NT2/D1 (cell line): ENCODE measurements around the gene AMH.

Experiments used
- YY1 ChIP-seq: IDR thresholded peaks from 2 replicates; pipeline ENCODE4 v1.6.1; 2011; ENCODE audit not compliant: insufficient read length, insufficient read depth
- ZNF274 ChIP-seq: IDR thresholded peaks from 2 replicates; pipeline ENCODE4 v1.6.1; 2011; ENCODE audit warnings: mild to moderate bottlenecking, low read depth, low read length

GRCh38 chr19:2231621-2232221 lies 17.4 kb upstream of the AMH start:
- TF ChIP-seq ZNF274, result no peak
- TF ChIP-seq YY1, result no peak
